Stimulated activated memory B cell treated with anti-CD40 and anti-IgM and Interleukin-4, amounts not matched to agents 10 μg/mL and 1 μg/mL and 100 μg/mL, for 72 hours (primary cell): ENCODE data around the gene GLI3.
"Not testable (repeated sequence)": the region's sequence is repeated elsewhere in the genome, so short reads cannot be mapped to it uniquely, and the experiment has no call there.

Experiments
- ATAC-seq: fragments of 150-1000 bp; cut with Tn5 transposase; 2 replicates; pipeline ENCODE4 v1.10.0; 2021
- H3K27ac Mint-ChIP-seq: one replicate; pipeline ENCODE4 v1.8.0; 2022; ENCODE audit warnings: mild to moderate bottlenecking, mixed read lengths
- H3K27me3 Mint-ChIP-seq: one replicate; pipeline ENCODE4 v1.8.0; 2022; ENCODE audit warnings: mixed read lengths
- H3K36me3 Mint-ChIP-seq: one replicate; pipeline ENCODE4 v1.8.0; 2022; ENCODE audit warnings: mixed read lengths
- H3K4me1 Mint-ChIP-seq: one replicate; pipeline ENCODE4 v1.8.0; 2022; ENCODE audit warnings: mixed read lengths
- H3K4me3 Mint-ChIP-seq: one replicate; pipeline ENCODE4 v1.8.0; 2022; ENCODE audit warnings: mild to moderate bottlenecking, moderate library complexity, mixed read lengths
- H3K9me3 Mint-ChIP-seq: one replicate; pipeline ENCODE4 v1.8.0; 2022; ENCODE audit warnings: mixed read lengths

Gene GLI3

GRCh38 chr7:42209085-42209484, 27.9 kb downstream of the GLI3 start:
- not testable (repeated sequence) for H3K27me3 Mint-ChIP-seq, ATAC-seq, H3K9me3 Mint-ChIP-seq, H3K4me3 Mint-ChIP-seq, H3K4me1 Mint-ChIP-seq, H3K36me3 Mint-ChIP-seq, H3K27ac Mint-ChIP-seq

GRCh38 chr7:42208572-42208971, 28.4 kb downstream of the GLI3 start:
- peaks cover 4% of the 10 kb centered on the region for H3K9me3 Mint-ChIP-seq
- no peak overlapping the region for H3K4me3 Mint-ChIP-seq
- H3K27ac Mint-ChIP-seq: no peak overlapping the region
- H3K36me3 Mint-ChIP-seq: no peaks in the 10 kb centered on the region
- no peaks in the 10 kb centered on the region for H3K4me1 Mint-ChIP-seq
- H3K27me3 Mint-ChIP-seq: no peaks in the 10 kb centered on the region
- ATAC-seq: no peak

GRCh38 chr7:42207420-42207819, 29.6 kb downstream of the GLI3 start:
- Mint-ChIP-seq H3K27me3 (no peaks in the 10 kb centered on the region), H3K9me3 (peaks cover 7% of the 10 kb centered on the region), H3K36me3 (no peaks in the 10 kb centered on the region), H3K4me3 (no peak overlapping the region), H3K27ac (no peak overlapping the region), H3K4me1 (no peaks in the 10 kb centered on the region)
- no peak for ATAC-seq

GRCh38 chr7:42203336-42203735, 33.7 kb downstream of the GLI3 start:
- Mint-ChIP-seq H3K9me3 (peaks cover 10% of the 10 kb centered on the region), H3K36me3 (no peaks in the 10 kb centered on the region), H3K4me3 (no peak overlapping the region), H3K27me3 (no peaks in the 10 kb centered on the region), H3K27ac (no peak overlapping the region), H3K4me1 (no peaks in the 10 kb centered on the region)
- no peak for ATAC-seq

- Mint-ChIP-seq H3K27me3 (no peaks in the 10 kb centered on the region), H3K4me1 (no peaks in the 10 kb centered on the region), H3K4me3 (no peak overlapping the region), H3K9me3 (peaks cover 10% of the 10 kb centered on the region), H3K27ac (no peak overlapping the region), H3K36me3 (no peaks in the 10 kb centered on the region)
- ATAC-seq: no peak
Observed at GRCh38 chr7:42202601-42203000, 34.4 kb downstream of the GLI3 start.

- no peaks in the 10 kb centered on the region for H3K27me3 Mint-ChIP-seq
- peaks cover 7% of the 10 kb centered on the region for H3K9me3 Mint-ChIP-seq
- no peak for ATAC-seq
- H3K36me3 Mint-ChIP-seq: no peaks in the 10 kb centered on the region
- peaks cover 5% of the 10 kb centered on the region for H3K4me1 Mint-ChIP-seq
- H3K4me3 Mint-ChIP-seq: no peak overlapping the region
- H3K27ac Mint-ChIP-seq: no peak overlapping the region
Observed at GRCh38 chr7:42198974-42199668, 37.9 kb downstream of the GLI3 start.

- Mint-ChIP-seq H3K4me1 (peaks cover 10% of the 10 kb centered on the region), H3K36me3 (no peaks in the 10 kb centered on the region), H3K9me3 (peaks cover 4% of the 10 kb centered on the region), H3K27me3 (no peaks in the 10 kb centered on the region), H3K27ac (no peak overlapping the region), H3K4me3 (no peak overlapping the region)
- ATAC-seq: no peak
Observed at GRCh38 chr7:42198296-42198695, 38.7 kb downstream of the GLI3 start.

- Mint-ChIP-seq H3K4me3 (no peak overlapping the region), H3K36me3 (no peaks in the 10 kb centered on the region), H3K9me3 (peaks cover 3% of the 10 kb centered on the region), H3K27ac (no peak overlapping the region), H3K27me3 (no peaks in the 10 kb centered on the region), H3K4me1 (peaks cover 10% of the 10 kb centered on the region)
- no peak for ATAC-seq
Observed at GRCh38 chr7:42197451-42197850, 39.6 kb downstream of the GLI3 start.

- Mint-ChIP-seq H3K4me1 (peaks cover 10% of the 10 kb centered on the region), H3K27ac (no peak overlapping the region), H3K9me3 (no peaks in the 10 kb centered on the region), H3K36me3 (no peaks in the 10 kb centered on the region), H3K27me3 (no peaks in the 10 kb centered on the region), H3K4me3 (no peak overlapping the region)
- ATAC-seq: no peak
Observed at GRCh38 chr7:42194238-42194637, 42.8 kb downstream of the GLI3 start.

- H3K36me3 Mint-ChIP-seq: no peaks in the 10 kb centered on the region
- no peak overlapping the region for H3K27ac Mint-ChIP-seq
- no peak overlapping the region for H3K4me3 Mint-ChIP-seq
- no peak for ATAC-seq
- H3K4me1 Mint-ChIP-seq: peaks cover 10% of the 10 kb centered on the region
- H3K9me3 Mint-ChIP-seq: no peaks in the 10 kb centered on the region
- no peaks in the 10 kb centered on the region for H3K27me3 Mint-ChIP-seq
Observed at GRCh38 chr7:42193471-42194129, 43.4 kb downstream of the GLI3 start.

GRCh38 chr7:42192851-42193461, 44.1 kb downstream of the GLI3 start:
- Mint-ChIP-seq H3K4me3 (no peak overlapping the region), H3K4me1 (peaks cover 10% of the 10 kb centered on the region), H3K36me3 (no peaks in the 10 kb centered on the region), H3K27me3 (no peaks in the 10 kb centered on the region), H3K9me3 (no peaks in the 10 kb centered on the region), H3K27ac (no peak overlapping the region)
- ATAC-seq: no peak

GRCh38 chr7:42192066-42192465, 44.9 kb downstream of the GLI3 start:
- no peak for ATAC-seq
- H3K9me3 Mint-ChIP-seq: no peaks in the 10 kb centered on the region
- H3K36me3 Mint-ChIP-seq: no peaks in the 10 kb centered on the region
- H3K4me1 Mint-ChIP-seq: peaks cover 10% of the 10 kb centered on the region
- no peak overlapping the region for H3K4me3 Mint-ChIP-seq
- H3K27ac Mint-ChIP-seq: no peak overlapping the region
- no peaks in the 10 kb centered on the region for H3K27me3 Mint-ChIP-seq

- Mint-ChIP-seq H3K27me3 (no peaks in the 10 kb centered on the region), H3K4me1 (peaks cover 10% of the 10 kb centered on the region), H3K9me3 (no peaks in the 10 kb centered on the region), H3K27ac (no peak overlapping the region), H3K36me3 (no peaks in the 10 kb centered on the region), H3K4me3 (no peak overlapping the region)
- no peak for ATAC-seq
Observed at GRCh38 chr7:42189535-42189934, 47.5 kb downstream of the GLI3 start.

GRCh38 chr7:42186151-42186550, 50.9 kb downstream of the GLI3 start:
- H3K4me3 Mint-ChIP-seq: no peak overlapping the region
- no peaks in the 10 kb centered on the region for H3K4me1 Mint-ChIP-seq
- H3K27ac Mint-ChIP-seq: no peak overlapping the region
- no peaks in the 10 kb centered on the region for H3K27me3 Mint-ChIP-seq
- no peaks in the 10 kb centered on the region for H3K36me3 Mint-ChIP-seq
- no peaks in the 10 kb centered on the region for H3K9me3 Mint-ChIP-seq
- ATAC-seq: no peak

GRCh38 chr7:42185726-42186125, 51.3 kb downstream of the GLI3 start:
- Mint-ChIP-seq H3K4me1 (no peaks in the 10 kb centered on the region), H3K27me3 (no peaks in the 10 kb centered on the region), H3K27ac (no peak overlapping the region), H3K9me3 (no peaks in the 10 kb centered on the region), H3K4me3 (no peak overlapping the region), H3K36me3 (no peaks in the 10 kb centered on the region)
- no peak for ATAC-seq

- Mint-ChIP-seq H3K4me1 (no peaks in the 10 kb centered on the region), H3K4me3 (no peak overlapping the region), H3K36me3 (no peaks in the 10 kb centered on the region), H3K27ac (no peak overlapping the region), H3K9me3 (no peaks in the 10 kb centered on the region), H3K27me3 (no peaks in the 10 kb centered on the region)
- no peak for ATAC-seq
Observed at GRCh38 chr7:42183547-42183946, 53.5 kb downstream of the GLI3 start.
